NCI-H345 treated with DMSO at 0.1 percent for 48 hours (cell line): ENCODE data around the gene PPP1R13B.
A peak's percentile ranks its signal among the peaks of the same experiment; 100 is the strongest.

Experiments
- DNase-seq: peaks from one replicate; lab custom pipeline; 2025; ENCODE audit not compliant: unreplicated experiment; lab: John Stamatoyannopoulos, UW

PPP1R13B gene

GRCh38 chr14:103838117-103838516 is 9.3 kb downstream of the PPP1R13B start:
- no peak for DNase-seq

- no peak for DNase-seq
Observed at GRCh38 chr14:103836976-103837725, 10.2 kb downstream of the PPP1R13B start.

- no peak for DNase-seq
Observed at GRCh38 chr14:103834956-103835355, 12.4 kb downstream of the PPP1R13B start.

- DNase-seq, result no peak
Observed at GRCh38 chr14:103833711-103834110, 13.7 kb downstream of the PPP1R13B start.

- no peak for DNase-seq
Observed at GRCh38 chr14:103832046-103832445, 15.3 kb downstream of the PPP1R13B start.

GRCh38 chr14:103830511-103831270 is 16.7 kb downstream of the PPP1R13B start:
- DNase-seq, result no peak

GRCh38 chr14:103828315-103828967 is 18.9 kb downstream of the PPP1R13B start:
- no peak for DNase-seq

GRCh38 chr14:103825101-103825500 is 22.3 kb downstream of the PPP1R13B start:
- DNase-seq, result no peak

GRCh38 chr14:103820908-103821307 is 26.5 kb downstream of the PPP1R13B start:
- no peak for DNase-seq

GRCh38 chr14:103820382-103820781 is 27.0 kb downstream of the PPP1R13B start:
- DNase-seq, result no peak

GRCh38 chr14:103819503-103820307 is 27.7 kb downstream of the PPP1R13B start:
- DNase-seq, result peak; percentile 35

- DNase-seq, result no peak
Observed at GRCh38 chr14:103818870-103819269, 28.5 kb downstream of the PPP1R13B start.

- no peak for DNase-seq
Observed at GRCh38 chr14:103818422-103818821, 29.0 kb downstream of the PPP1R13B start.

GRCh38 chr14:103817595-103817994 is 29.8 kb downstream of the PPP1R13B start:
- no peak for DNase-seq

- no peak for DNase-seq
Observed at GRCh38 chr14:103816991-103817390, 30.4 kb downstream of the PPP1R13B start.

GRCh38 chr14:103815253-103815652 is 32.1 kb downstream of the PPP1R13B start:
- DNase-seq, result no peak

GRCh38 chr14:103811189-103811588 is 36.2 kb downstream of the PPP1R13B start:
- DNase-seq, result no peak

- peak; percentile 35 for DNase-seq
Observed at GRCh38 chr14:103808403-103809001, 38.9 kb downstream of the PPP1R13B start.

- no peak for DNase-seq
Observed at GRCh38 chr14:103806805-103807204, 40.6 kb downstream of the PPP1R13B start.

GRCh38 chr14:103805708-103806107 is 41.7 kb downstream of the PPP1R13B start:
- DNase-seq, result no peak

- no peak for DNase-seq
Observed at GRCh38 chr14:103803661-103804060, 43.7 kb downstream of the PPP1R13B start.
